CD14-positive monocyte (primary cell): Measurements from ENCODE around the gene MYO1E. TPM values are rescaled to one million over a fixed set of nuclear protein-coding genes. Genes with fewer than 3 reads are reported as not detected.
A peak's percentile ranks its signal among the peaks of the same experiment; 100 is the strongest.

Experiments
- DNase-seq, 3 donors: peaks; one replicate each; pipeline ENCODE4 v3.0.0-alpha.2; 2011 to 2022
- H2AFZ ChIP-seq: 2 replicates; pipeline ENCODE4 v1.6.0; 2012; ENCODE audit warnings: mild to moderate bottlenecking, low read depth, low read length, inconsistent platforms; ENCODE audit not compliant: insufficient read depth, poor library complexity, severe bottlenecking
- H3K27ac ChIP-seq, 2 donors: 1 replicate in 1 of 2; 2 replicates in 1 of 2; pipeline ENCODE4 v1.5.1; 2012 to 2013; ENCODE audit warnings: low read length in 2 of 2, control low read depth in 1 of 2, inconsistent platforms in 1 of 2, low read depth in 1 of 2, mild to moderate bottlenecking in 1 of 2
- H3K27me3 ChIP-seq, 2 donors: one replicate each; pipeline versions ENCODE4 v1.6.0 to v1.6.1; 2011 to 2013; ENCODE audit warnings: low read length in 2 of 2; ENCODE audit not compliant: control insufficient read depth in 2 of 2, insufficient read depth in 2 of 2
- H3K36me3 ChIP-seq, 2 donors: replicated peaks in 1 of 2; 1 replicate in 1 of 2; 2 replicates in 1 of 2; pipeline versions ENCODE4 v1.5.1 to v1.6.1; 2012 to 2013; ENCODE audit warnings: low read length in 2 of 2, control low read depth in 1 of 2, inconsistent platforms in 1 of 2, mild to moderate bottlenecking in 1 of 2; ENCODE audit not compliant: insufficient read depth in 2 of 2, control insufficient read depth in 1 of 2
- H3K4me1 ChIP-seq, 2 donors: 1 replicate in 1 of 2; 2 replicates in 1 of 2; pipeline versions ENCODE4 v1.5.1 to v1.6.1; 2012 to 2013; ENCODE audit warnings: low read length in 2 of 2, control low read depth in 1 of 2, inconsistent platforms in 1 of 2, mild to moderate bottlenecking in 1 of 2, moderate library complexity in 1 of 2; ENCODE audit not compliant: insufficient read depth in 2 of 2, control insufficient read depth in 1 of 2
- H3K4me2 ChIP-seq: replicated peaks from 2 replicates; pipeline ENCODE3; 2012; ENCODE audit warnings: low read length, moderate library complexity, mild to moderate bottlenecking; ENCODE audit not compliant: poor library complexity, severe bottlenecking; ENCODE audit errors: extremely low read depth
- H3K4me3 ChIP-seq, 3 experiments: fragments of 200-600 bp in 1 of 3; sonication (generic) in 1 of 3; replicated peaks in 1 of 3; 1 replicate in 2 of 3; 2 replicates in 1 of 3; pipeline ENCODE4 v1.5.1; 2011 to 2013; ENCODE audit warnings: low read length in 3 of 3, mild to moderate bottlenecking in 3 of 3, control low read depth in 2 of 3, low read depth in 2 of 3, inconsistent platforms in 1 of 3, moderate library complexity in 1 of 3
- H3K79me2 ChIP-seq: 2 replicates; pipeline ENCODE4 v1.6.0; 2012; ENCODE audit warnings: mild to moderate bottlenecking, control low read depth, inconsistent platforms, low read length, moderate library complexity; ENCODE audit not compliant: insufficient read depth
- H3K9ac ChIP-seq: 2 replicates; pipeline ENCODE4 v1.6.0; 2017; ENCODE audit warnings: low read length, mild to moderate bottlenecking; ENCODE audit not compliant: insufficient read depth, poor library complexity, severe bottlenecking
- H3K9me3 ChIP-seq, 2 donors: replicated peaks in 1 of 2; 1 replicate in 1 of 2; 2 replicates in 1 of 2; pipeline versions ENCODE4 v1.5.1 to v1.6.1; 2012 to 2013; ENCODE audit warnings: low read length in 2 of 2, control low read depth in 1 of 2; ENCODE audit not compliant: control insufficient read depth in 1 of 2, insufficient read depth in 1 of 2
- H4K20me1 ChIP-seq: 2 replicates; pipeline ENCODE4 v1.6.0; 2012; ENCODE audit warnings: mild to moderate bottlenecking, low read length, control low read depth, moderate library complexity; ENCODE audit not compliant: insufficient read depth
- H3K27ac Mint-ChIP-seq, 7 donors: one replicate each; pipeline ENCODE4 v1.8.0; 2020; ENCODE audit warnings: mild to moderate bottlenecking in 7 of 7, mixed read lengths in 7 of 7, moderate library complexity in 6 of 7, inconsistent platforms in 2 of 7
- H3K27me3 Mint-ChIP-seq, 3 donors: one replicate each; pipeline ENCODE4 v1.8.0; 2021 to 2022; ENCODE audit warnings: low read depth in 3 of 3, mild to moderate bottlenecking in 3 of 3, mixed read lengths in 3 of 3, moderate library complexity in 3 of 3, inconsistent platforms in 1 of 3
- H3K36me3 Mint-ChIP-seq, 2 donors: one replicate each; pipeline ENCODE4 v1.8.0; 2020; ENCODE audit warnings: mixed read lengths in 2 of 2, inconsistent platforms in 1 of 2, mild to moderate bottlenecking in 1 of 2
- H3K4me1 Mint-ChIP-seq: one replicate; pipeline ENCODE4 v1.8.0; 2020; ENCODE audit warnings: mild to moderate bottlenecking, mixed read lengths
- H3K4me3 Mint-ChIP-seq, 2 donors: one replicate each; pipeline ENCODE4 v1.8.0; 2020; ENCODE audit warnings: mild to moderate bottlenecking in 2 of 2, mixed read lengths in 2 of 2, moderate library complexity in 1 of 2
- H3K9me3 Mint-ChIP-seq, 7 donors: one replicate each; pipeline ENCODE4 v1.8.0; 2020 to 2022; ENCODE audit warnings: mixed read lengths in 7 of 7, mild to moderate bottlenecking in 6 of 7, moderate library complexity in 6 of 7, inconsistent platforms in 2 of 7
- CTCF ChIP-seq: fragments of 200-600 bp; IDR thresholded peaks from one replicate; pipeline ENCODE4 v1.8.0; 2022; ENCODE audit warnings: antibody characterized with exemption, mild to moderate bottlenecking
- WGBS: methylation state at CpG from one replicate; pipeline ENCODE4 v1.1.5; 2013; ENCODE audit warnings: missing lambda C conversion rate; ENCODE audit not compliant: insufficient coverage; 5-methylcytosine and 5-hydroxymethylcytosine counted together
- intact Hi-C, 2 donors: fragments of 100-400 bp; cut with micrococcal nuclease; formaldehyde crosslinking; loops; one replicate each; pipeline versions ENCODE4 v1.15.0 to v1.15.1; 2023
- polyA plus RNA-seq, 3 donors: library from polyadenylated mRNA; depleted of rRNA in 1 of 3; unstranded in 2 of 3; stranded (reverse) in 1 of 3; fragments of 300-500 nt in 2 of 3; fragments of >200 nt in 1 of 3; fragmentation: Illumina TruSeq in 2 of 3; gene quantifications; 1 replicate in 2 of 3; 2 replicates in 1 of 3; pipeline ENCODE4 v1.2.3, GENCODE V29; 2012 to 2021

The MYO1E gene
- polyA plus RNA-seq, 3 donors = 5.5 to 16.2 (median 6.2) TPM

- no peak overlapping the region for H3K27ac Mint-ChIP-seq
- peaks cover 0 to 1% (median 0%) of the 10 kb centered on the region in 3 donors for H3K27me3 Mint-ChIP-seq
- H3K4me3 ChIP-seq = no peak overlapping the region
- H4K20me1 ChIP-seq = peaks cover 23% of the 10 kb centered on the region
- no peak overlapping the region for H3K27ac ChIP-seq
- no peaks in the 10 kb centered on the region for H3K27me3 ChIP-seq
- H3K9me3 ChIP-seq = no peaks in the 10 kb centered on the region
- H3K9ac ChIP-seq = no peak overlapping the region
- intact Hi-C loops = no loop called here
- no peak overlapping the region for H2AFZ ChIP-seq
- DNase-seq = no peak
- 96% methylated on average over 7 of the region's 8 CpGs for WGBS
- H3K79me2 ChIP-seq = no peaks in the 10 kb centered on the region
- peaks cover 32% of the 10 kb centered on the region for H3K4me1 Mint-ChIP-seq
- H3K4me2 ChIP-seq = no peak overlapping the region
- no peak for TF ChIP-seq CTCF
- peak overlapping the region in 1 of 2 donors; percentile 9 for H3K4me3 Mint-ChIP-seq
- no peaks in the 10 kb centered on the region for H3K9me3 Mint-ChIP-seq
- peaks cover 22 to 29% of the 10 kb centered on the region in 2 donors for H3K4me1 ChIP-seq
- H3K36me3 ChIP-seq = no peaks in the 10 kb centered on the region
- H3K36me3 Mint-ChIP-seq = no peaks in the 10 kb centered on the region
Measured at GRCh38 chr15:59330649-59331048, 42.0 kb downstream of the MYO1E start.

GRCh38 chr15:59329570-59330350 is 42.9 kb downstream of the MYO1E start:
- intact Hi-C loops = no loop called here
- no peaks in the 10 kb centered on the region for H3K9me3 Mint-ChIP-seq
- TF ChIP-seq CTCF = no peak
- Histone ChIP-seq H2AFZ (no peak overlapping the region), H3K36me3 (no peaks in the 10 kb centered on the region), H3K79me2 (no peaks in the 10 kb centered on the region), H3K9me3 (no peaks in the 10 kb centered on the region), H3K4me1 (peaks cover 22 to 29% of the 10 kb centered on the region in 2 donors), H3K4me2 (no peak overlapping the region), H3K27ac (no peak overlapping the region), H3K27me3 (no peaks in the 10 kb centered on the region), H3K9ac (no peak overlapping the region), H3K4me3 (no peak overlapping the region), H4K20me1 (peaks cover 23% of the 10 kb centered on the region)
- WGBS = 0% methylated on average over 1 of the region's 6 CpGs
- peaks cover 33% of the 10 kb centered on the region for H3K4me1 Mint-ChIP-seq
- no peaks in the 10 kb centered on the region for H3K36me3 Mint-ChIP-seq
- H3K4me3 Mint-ChIP-seq = no peak overlapping the region
- DNase-seq = no peak
- no peaks in the 10 kb centered on the region for H3K27me3 Mint-ChIP-seq
- H3K27ac Mint-ChIP-seq = no peak overlapping the region
